Adrenal gland (tissue), 12 donors: ENCODE results near the gene CACNA1D. TPM values are rescaled to one million over a fixed set of nuclear protein-coding genes. Genes with fewer than 3 reads are reported as not detected.

Source experiments
- DNase-seq, 7 donors: peaks; one replicate each; pipeline ENCODE4 v3.0.0-alpha.2; 2019 to 2020
- H3K27ac ChIP-seq, 5 donors: fragments of 200-600 bp; sonication (generic) in 4 of 5; 1 replicate in 3 of 5; 2 replicates in 2 of 5; pipeline versions ENCODE4 v1.5.1 to v1.8.0; 2016 to 2020; ENCODE audit warnings: mild to moderate bottlenecking in 1 of 5
- H3K27me3 ChIP-seq: fragments of 200-600 bp; 2 replicates; pipeline ENCODE4 v1.8.0; 2021
- H3K36me3 ChIP-seq, 2 donors: fragments of 200-600 bp; replicated peaks in 1 of 2; 1 replicate in 1 of 2; 2 replicates in 1 of 2; pipeline versions ENCODE4 v1.5.1 to v1.8.0; 2018 to 2022
- H3K4me1 ChIP-seq, 2 donors: fragments of 200-600 bp; replicated peaks in 1 of 2; 1 replicate in 1 of 2; 2 replicates in 1 of 2; pipeline versions ENCODE4 v1.5.1 to v1.8.0; 2018 to 2021
- H3K4me3 ChIP-seq, 4 donors: fragments of 200-600 bp; sonication (generic) in 3 of 4; one replicate each; pipeline ENCODE4 v1.5.1; 2016 to 2018
- H3K9me3 ChIP-seq, 3 donors: fragments of 200-600 bp; sonication (generic) in 1 of 3; replicated peaks in 1 of 3; 1 replicate in 2 of 3; 2 replicates in 1 of 3; pipeline versions ENCODE4 v1.5.1 to v1.8.0; 2016 to 2021
- CTCF ChIP-seq, 6 experiments: fragments of 450-650 bp in 4 of 6; fragments of 200-600 bp in 2 of 6; sonication (generic) in 1 of 6; IDR thresholded peaks; 1 replicate in 5 of 6; 2 replicates in 1 of 6; pipeline versions ENCODE4 v1.5.1 to v1.8.0; 2016 to 2021; ENCODE audit warnings: antibody characterized with exemption in 6 of 6, mild to moderate bottlenecking in 2 of 6, moderate library complexity in 1 of 6
- POLR2A ChIP-seq, 2 donors: fragments of 450-650 bp; IDR thresholded peaks; one replicate each; pipeline ENCODE4 v1.6.1; 2017; ENCODE audit warnings: antibody characterized with exemption in 2 of 2, mild to moderate bottlenecking in 2 of 2, moderate library complexity in 1 of 2
- WGBS, 4 donors: extraction: QIAGEN DNeasy Blood & Tissue Kit in 2 of 4; methylation state at CpG; one replicate each; pipeline versions ENCODE4 v1.1.5 to v1.1.7; 2013 to 2017; 5-methylcytosine and 5-hydroxymethylcytosine counted together
- intact Hi-C, 2 donors: fragments of 100-400 bp; cut with DNase I; formaldehyde crosslinking; loops; one replicate each; pipeline versions ENCODE4 v1.14.1 to v1.15.0; 2022 to 2023
- polyA plus RNA-seq, 3 donors: library from polyadenylated mRNA; stranded (reverse); fragments of 200-250 nt in 2 of 3; fragments of 350-450 nt in 1 of 3; fragmentation: Illumina TruSeq in 1 of 3; extraction: RNeasy Lipid Tissue Mini Kit (QIAGEN cat#74804) in 1 of 3; gene quantifications; one replicate each; pipeline ENCODE4 v1.2.3, GENCODE V29; 2013 to 2014
- total RNA-seq, 9 donors: library from RNA; depleted of rRNA in 4 of 9; stranded (reverse); fragments of >200 nt in 4 of 9; fragments of 120-200 nt in 1 of 9; fragmentation: NEBNext Ultra II Directional in 1 of 9; extraction: Animal tissue kit (Norgen Biotek cat#: 25700) in 1 of 9; gene quantifications; one replicate each; pipeline versions ENCODE4 v1.1.0 to v1.2.4, GENCODE V29; 2013 to 2023
- donor health status: healthy with polysubstance abuse.
- donor health status: Bipolar disorder and iron deficiency.
- donor health status: DM: yes; HTN: yes; CAD: no.
- donor health status: DM: no; HTN: no; CAD: no.
- donor health status: DM: no; HTN: no; CAD: no.
- donor health status: DM: yes; HTN: yes; CAD: no.

The CACNA1D gene
- total and polyA plus RNA-seq, 12 donors = 25.8 to 111 (median 63.0) TPM

- no peak overlapping the region for H3K4me3 ChIP-seq
- H3K4me1 ChIP-seq = peaks cover 0 to 7% of the 10 kb centered on the region in 2 donors
- no peak overlapping the region for H3K27ac ChIP-seq
- TF ChIP-seq CTCF (IDR thresholded peaks at IDR 0.05) (no peak), POLR2A (IDR thresholded peaks at IDR 0.05) (no peak)
- peaks cover 0 to 34% of the 10 kb centered on the region in 2 donors for H3K36me3 ChIP-seq
- no peaks in the 10 kb centered on the region for H3K9me3 ChIP-seq
- no peak for DNase-seq
- intact Hi-C loops = no loop called here
- 81 to 100% (median 95%) methylated on average over 4 of the region's 4 CpGs for WGBS, 4 donors
- no peaks in the 10 kb centered on the region for H3K27me3 ChIP-seq
Observed at GRCh38 chr3:53780171-53780570, 285.8 kb downstream of the CACNA1D start.

- H3K27me3 ChIP-seq = no peaks in the 10 kb centered on the region
- H3K4me3 ChIP-seq = no peak overlapping the region
- peaks cover 0 to 5% of the 10 kb centered on the region in 2 donors for H3K4me1 ChIP-seq
- intact Hi-C loops = no loop called here
- WGBS, 4 donors = 91 to 100% (median 94%) methylated on average over 2 of the region's 2 CpGs
- TF ChIP-seq POLR2A (IDR thresholded peaks at IDR 0.05) = no peak
- no peak for TF ChIP-seq CTCF (IDR thresholded peaks at IDR 0.05)
- H3K9me3 ChIP-seq = no peaks in the 10 kb centered on the region
- no peak for DNase-seq
- H3K27ac ChIP-seq = no peak overlapping the region
- H3K36me3 ChIP-seq = peaks cover 0 to 35% of the 10 kb centered on the region in 2 donors
Observed at GRCh38 chr3:53780806-53781205, 286.4 kb downstream of the CACNA1D start.

GRCh38 chr3:53787016-53787415, 292.6 kb downstream of the CACNA1D start:
- WGBS, 4 donors = 83 to 92% (median 90%) methylated on average over 9 of the region's 9 CpGs
- Histone ChIP-seq H3K27ac (no peak overlapping the region), H3K9me3 (no peaks in the 10 kb centered on the region), H3K27me3 (no peaks in the 10 kb centered on the region), H3K4me1 (no peaks in the 10 kb centered on the region), H3K36me3 (peaks cover 0 to 15% of the 10 kb centered on the region in 2 donors), H3K4me3 (no peak overlapping the region)
- intact Hi-C loops = no loop called here
- TF ChIP-seq POLR2A (IDR thresholded peaks at IDR 0.05) (no peak), CTCF (IDR thresholded peaks at IDR 0.05) (no peak)
- DNase-seq = no peak

- Histone ChIP-seq H3K4me3 (no peak overlapping the region), H3K36me3 (peaks cover 0 to 9% of the 10 kb centered on the region in 2 donors), H3K9me3 (no peaks in the 10 kb centered on the region), H3K27me3 (no peaks in the 10 kb centered on the region), H3K4me1 (no peaks in the 10 kb centered on the region), H3K27ac (no peak overlapping the region)
- intact Hi-C loops = no loop called here
- DNase-seq = no peak
- TF ChIP-seq POLR2A (IDR thresholded peaks at IDR 0.05) = no peak
- no peak for TF ChIP-seq CTCF (IDR thresholded peaks at IDR 0.05)
- 72 to 77% (median 75%) methylated on average over 5 of the region's 5 CpGs for WGBS, 4 donors
Observed at GRCh38 chr3:53788038-53788437, 293.6 kb downstream of the CACNA1D start.
